GM23338 (cell line): Measurements from ENCODE around the gene S1PR2. TPM values are rescaled to one million over a fixed set of nuclear protein-coding genes. Genes with fewer than 3 reads are reported as not detected.

Experiments
- ATAC-seq: fragments of 200-7000 bp; cut with Tn5 transposase; 3 replicates; pipeline ENCODE4 v1.9.1; 2020
- DNase-seq: peaks from one replicate; pipeline ENCODE4 v3.0.0-alpha.2; 2015; ENCODE audit warnings: low spot score
- H2AFZ ChIP-seq: fragments of 200-600 bp; sonication (generic); 2 replicates; pipeline ENCODE4 v1.8.0; 2016; ENCODE audit warnings: antibody characterized with exemption, mild to moderate bottlenecking, moderate library complexity
- H3F3A ChIP-seq: fragments of 200-600 bp; sonication (generic); replicated peaks from 2 replicates; pipeline ENCODE4 v1.8.0; 2017; ENCODE audit warnings: antibody characterized with exemption, mixed run types, low read depth
- H3K27ac ChIP-seq: fragments of 200-600 bp; sonication (generic); 2 replicates; pipeline ENCODE4 v1.6.1; 2016; ENCODE audit warnings: low read depth
- H3K27me3 ChIP-seq: fragments of 200-600 bp; sonication (generic); 2 replicates; pipeline ENCODE4 v1.8.0; 2016; ENCODE audit warnings: mild to moderate bottlenecking, mixed run types, moderate library complexity; ENCODE audit not compliant: insufficient read depth
- H3K36me3 ChIP-seq: fragments of 200-600 bp; sonication (generic); 2 replicates; pipeline ENCODE4 v1.8.0; 2016; ENCODE audit warnings: mild to moderate bottlenecking; ENCODE audit not compliant: insufficient read depth
- H3K4me1 ChIP-seq: fragments of 200-600 bp; sonication (generic); 2 replicates; pipeline ENCODE4 v1.8.0; 2016; ENCODE audit warnings: mild to moderate bottlenecking, moderate library complexity; ENCODE audit not compliant: insufficient read depth
- H3K4me2 ChIP-seq: fragments of 200-600 bp; sonication (generic); 2 replicates; pipeline ENCODE4 v1.7.1; 2017; ENCODE audit warnings: mixed run types
- H3K4me3 ChIP-seq: fragments of 200-600 bp; sonication (generic); 2 replicates; pipeline ENCODE4 v1.6.1; 2016; ENCODE audit warnings: mixed run types
- H3K79me2 ChIP-seq: fragments of 200-600 bp; sonication (generic); replicated peaks from 2 replicates; pipeline ENCODE4 v1.8.0; 2017; ENCODE audit warnings: mild to moderate bottlenecking; ENCODE audit not compliant: insufficient read depth
- H3K9me2 ChIP-seq: fragments of 200-600 bp; sonication (generic); 2 replicates; pipeline ENCODE4 v1.8.0; 2017; ENCODE audit not compliant: insufficient read depth
- H4K20me1 ChIP-seq: fragments of 200-600 bp; sonication (generic); replicated peaks from 2 replicates; pipeline ENCODE4 v1.8.0; 2017; ENCODE audit warnings: mild to moderate bottlenecking; ENCODE audit not compliant: insufficient read depth
- H3K27ac Mint-ChIP-seq: 2 replicates; pipeline ENCODE4 v1.8.0; 2020; ENCODE audit warnings: inconsistent platforms, mild to moderate bottlenecking, moderate library complexity, mixed read lengths
- H3K27me3 Mint-ChIP-seq: 3 replicates; pipeline ENCODE4 v1.8.0; 2022; ENCODE audit warnings: low read depth, mild to moderate bottlenecking, moderate library complexity, mixed read lengths, inconsistent platforms; ENCODE audit not compliant: insufficient read depth, poor library complexity
- H3K36me3 Mint-ChIP-seq: 3 replicates; pipeline ENCODE4 v1.8.0; 2021; ENCODE audit warnings: low read depth, mild to moderate bottlenecking, inconsistent platforms, moderate library complexity, mixed read lengths
- H3K4me1 Mint-ChIP-seq: 3 replicates; pipeline ENCODE4 v1.8.0; 2020; ENCODE audit warnings: mild to moderate bottlenecking, inconsistent platforms, mixed read lengths
- H3K4me3 Mint-ChIP-seq: 3 replicates; pipeline ENCODE4 v1.8.0; 2021; ENCODE audit warnings: moderate library complexity, mild to moderate bottlenecking, inconsistent platforms, mixed read lengths
- H3K9me3 Mint-ChIP-seq: 3 replicates; pipeline ENCODE4 v1.8.0; 2020; ENCODE audit warnings: moderate library complexity, mild to moderate bottlenecking, inconsistent platforms, mixed read lengths
- CTCF ChIP-seq, 2 experiments: fragments of 200-600 bp in 1 of 2; sonication (generic) in 1 of 2; conservative IDR thresholded peaks; 2 replicates each; pipeline versions ENCODE4 v1.5.1 to v1.6.1; 2016 to 2017; ENCODE audit warnings: antibody characterized with exemption in 2 of 2, low read depth in 2 of 2, mild to moderate bottlenecking in 2 of 2, moderate library complexity in 1 of 2
- EZH2phosphoT487 ChIP-seq: fragments of 200-600 bp; sonication (generic); IDR thresholded peaks from one replicate; pipeline ENCODE4 v1.8.1; 2018; ENCODE audit warnings: antibody characterized with exemption; ENCODE audit not compliant: unreplicated experiment
- NANOG ChIP-seq: IDR thresholded peaks from 2 replicates; pipeline ENCODE4 v1.6.1; 2016; ENCODE audit warnings: antibody characterized with exemption, borderline replicate concordance
- ZNF331 ChIP-seq: fragments of 250-450 bp; sonication (Bioruptor Pico); IDR thresholded peaks from 2 replicates; pipeline ENCODE4 v1.5.0; 2020; ENCODE audit warnings: low read depth, mild to moderate bottlenecking, moderate library complexity
- polyA plus RNA-seq: library from polyadenylated mRNA; unstranded; fragments of >200 nt; fragmentation: Nextera tagmentation; extraction: Ambion mirVana; gene quantifications from 2 replicates; pipeline ENCODE4 v1.2.1, GENCODE V29; 2016
- total RNA-seq: library from RNA; depleted of rRNA; stranded (reverse); fragments of >200 nt; shearing (Covaris generic); gene quantifications from 2 replicates; pipeline ENCODE4 v1.2.3, GENCODE V29; 2014
- TF ChIP-seq, protein P1 (sequence below): IDR thresholded peaks from one replicate; pipeline ENCODE4 v1.6.1; 2018; ENCODE audit warnings: antibody characterized with exemption; ENCODE audit not compliant: unreplicated experiment
- TF ChIP-seq, protein P2 (sequence below): fragments of 250-450 bp; sonication (Bioruptor Pico); IDR thresholded peaks from 2 replicates; pipeline ENCODE4 v1.5.0; 2020; ENCODE audit warnings: mild to moderate bottlenecking, moderate library complexity

The S1PR2 gene
- total and polyA plus RNA-seq, 2 experiments from 2014 or later = 9.2 to 13.9 TPM

DNA sequence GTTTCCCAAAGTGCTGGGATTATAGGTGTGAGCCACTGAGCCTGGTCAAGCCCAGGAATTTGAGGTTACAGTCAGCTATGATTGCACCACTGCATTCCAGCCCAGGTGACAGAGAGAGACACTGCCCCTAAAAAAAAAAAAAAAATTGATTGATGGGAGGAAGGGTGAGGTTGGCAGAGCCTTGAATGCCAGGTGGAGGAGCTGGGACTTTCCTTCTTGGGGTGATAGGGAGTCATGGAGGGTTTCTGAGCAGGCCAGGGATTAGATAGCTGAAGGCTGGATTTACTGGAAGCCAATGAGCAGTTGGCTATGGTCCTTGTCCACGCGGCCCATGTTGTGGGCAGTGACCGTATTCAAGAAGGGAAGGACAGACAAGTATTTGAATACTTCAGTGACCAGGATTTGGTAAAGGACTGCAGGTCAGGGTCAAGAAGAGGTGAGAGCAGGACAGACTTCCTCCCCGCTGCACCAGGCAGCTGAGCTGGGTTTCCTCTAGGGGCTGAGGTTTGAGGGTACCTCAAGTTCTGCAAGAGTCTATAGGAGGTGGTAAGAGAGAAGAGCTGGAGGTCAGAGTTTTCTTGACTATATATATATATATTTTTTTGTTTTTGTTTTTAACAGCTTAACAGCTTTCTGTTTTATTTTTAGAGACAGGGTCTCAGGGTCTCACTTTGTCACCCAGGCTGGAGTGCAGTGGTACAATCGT is 48.8 kb upstream of the S1PR2 start (continued):
- TF ChIP-seq EZH2phosphoT487 = no peak
- TF ChIP-seq ZNF331 (CRISPR knock-in tag) = no peak
- no peak for TF ChIP-seq CTCF (conservative IDR thresholded peaks at IDR 0.05; ENCODE audit: low read depth in 2 of 2)
- TF ChIP-seq, protein P1, sequence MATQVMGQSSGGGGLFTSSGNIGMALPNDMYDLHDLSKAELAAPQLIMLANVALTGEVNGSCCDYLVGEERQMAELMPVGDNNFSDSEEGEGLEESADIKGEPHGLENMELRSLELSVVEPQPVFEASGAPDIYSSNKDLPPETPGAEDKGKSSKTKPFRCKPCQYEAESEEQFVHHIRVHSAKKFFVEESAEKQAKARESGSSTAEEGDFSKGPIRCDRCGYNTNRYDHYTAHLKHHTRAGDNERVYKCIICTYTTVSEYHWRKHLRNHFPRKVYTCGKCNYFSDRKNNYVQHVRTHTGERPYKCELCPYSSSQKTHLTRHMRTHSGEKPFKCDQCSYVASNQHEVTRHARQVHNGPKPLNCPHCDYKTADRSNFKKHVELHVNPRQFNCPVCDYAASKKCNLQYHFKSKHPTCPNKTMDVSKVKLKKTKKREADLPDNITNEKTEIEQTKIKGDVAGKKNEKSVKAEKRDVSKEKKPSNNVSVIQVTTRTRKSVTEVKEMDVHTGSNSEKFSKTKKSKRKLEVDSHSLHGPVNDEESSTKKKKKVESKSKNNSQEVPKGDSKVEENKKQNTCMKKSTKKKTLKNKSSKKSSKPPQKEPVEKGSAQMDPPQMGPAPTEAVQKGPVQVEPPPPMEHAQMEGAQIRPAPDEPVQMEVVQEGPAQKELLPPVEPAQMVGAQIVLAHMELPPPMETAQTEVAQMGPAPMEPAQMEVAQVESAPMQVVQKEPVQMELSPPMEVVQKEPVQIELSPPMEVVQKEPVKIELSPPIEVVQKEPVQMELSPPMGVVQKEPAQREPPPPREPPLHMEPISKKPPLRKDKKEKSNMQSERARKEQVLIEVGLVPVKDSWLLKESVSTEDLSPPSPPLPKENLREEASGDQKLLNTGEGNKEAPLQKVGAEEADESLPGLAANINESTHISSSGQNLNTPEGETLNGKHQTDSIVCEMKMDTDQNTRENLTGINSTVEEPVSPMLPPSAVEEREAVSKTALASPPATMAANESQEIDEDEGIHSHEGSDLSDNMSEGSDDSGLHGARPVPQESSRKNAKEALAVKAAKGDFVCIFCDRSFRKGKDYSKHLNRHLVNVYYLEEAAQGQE = no peak

DNA sequence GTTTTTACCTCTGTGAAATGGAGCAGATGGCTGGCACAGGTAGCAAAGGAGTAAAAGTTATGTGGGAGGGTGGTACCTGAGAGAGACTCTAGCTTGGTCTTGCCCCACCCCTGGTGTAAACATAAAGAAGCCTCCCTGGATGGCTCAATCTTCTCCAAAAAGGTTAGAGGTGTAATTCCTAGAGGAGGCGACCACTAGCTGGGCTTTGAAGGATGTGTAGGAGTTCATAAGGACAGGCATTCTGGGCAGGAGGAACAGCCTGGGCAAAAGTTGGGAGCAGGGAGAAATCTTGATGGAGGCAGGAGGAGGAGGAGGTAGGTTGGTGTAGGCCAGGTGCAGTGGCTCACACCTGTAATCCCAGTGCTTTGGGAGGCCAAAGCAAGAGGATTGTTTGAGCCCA is 47.8 kb upstream of the S1PR2 start:
- H3K27ac ChIP-seq = no peak overlapping the region
- no peaks in the 10 kb centered on the region for H3F3A ChIP-seq
- ATAC-seq (no peak), DNase-seq (no peak)
- Mint-ChIP-seq H3K4me3 (no peak overlapping the region), H3K4me1 (0 out of 3 replicates have a peak, but pooled peaks cover 4% of the 10 kb centered on the region), H3K9me3 (no peaks in the 10 kb centered on the region), H3K36me3 (peaks cover 4% of the 10 kb centered on the region; the same call in 1 of the 3 replicates), H3K27me3 (peaks cover 5% of the 10 kb centered on the region), H3K27ac (no peak overlapping the region)
- no peaks in the 10 kb centered on the region for H3K36me3 ChIP-seq
- H3K79me2 ChIP-seq = no peaks in the 10 kb centered on the region
- H3K9me2 ChIP-seq = no peaks in the 10 kb centered on the region
- H3K4me2 ChIP-seq = no peak overlapping the region
- H2AFZ ChIP-seq = no peak overlapping the region
- H4K20me1 ChIP-seq = peaks cover 6% of the 10 kb centered on the region; the same call in 1 of the 2 replicates
- H3K4me3 ChIP-seq = no peak overlapping the region
- no peaks in the 10 kb centered on the region for H3K27me3 ChIP-seq
- no peaks in the 10 kb centered on the region for H3K4me1 ChIP-seq
- TF ChIP-seq, protein P2, sequence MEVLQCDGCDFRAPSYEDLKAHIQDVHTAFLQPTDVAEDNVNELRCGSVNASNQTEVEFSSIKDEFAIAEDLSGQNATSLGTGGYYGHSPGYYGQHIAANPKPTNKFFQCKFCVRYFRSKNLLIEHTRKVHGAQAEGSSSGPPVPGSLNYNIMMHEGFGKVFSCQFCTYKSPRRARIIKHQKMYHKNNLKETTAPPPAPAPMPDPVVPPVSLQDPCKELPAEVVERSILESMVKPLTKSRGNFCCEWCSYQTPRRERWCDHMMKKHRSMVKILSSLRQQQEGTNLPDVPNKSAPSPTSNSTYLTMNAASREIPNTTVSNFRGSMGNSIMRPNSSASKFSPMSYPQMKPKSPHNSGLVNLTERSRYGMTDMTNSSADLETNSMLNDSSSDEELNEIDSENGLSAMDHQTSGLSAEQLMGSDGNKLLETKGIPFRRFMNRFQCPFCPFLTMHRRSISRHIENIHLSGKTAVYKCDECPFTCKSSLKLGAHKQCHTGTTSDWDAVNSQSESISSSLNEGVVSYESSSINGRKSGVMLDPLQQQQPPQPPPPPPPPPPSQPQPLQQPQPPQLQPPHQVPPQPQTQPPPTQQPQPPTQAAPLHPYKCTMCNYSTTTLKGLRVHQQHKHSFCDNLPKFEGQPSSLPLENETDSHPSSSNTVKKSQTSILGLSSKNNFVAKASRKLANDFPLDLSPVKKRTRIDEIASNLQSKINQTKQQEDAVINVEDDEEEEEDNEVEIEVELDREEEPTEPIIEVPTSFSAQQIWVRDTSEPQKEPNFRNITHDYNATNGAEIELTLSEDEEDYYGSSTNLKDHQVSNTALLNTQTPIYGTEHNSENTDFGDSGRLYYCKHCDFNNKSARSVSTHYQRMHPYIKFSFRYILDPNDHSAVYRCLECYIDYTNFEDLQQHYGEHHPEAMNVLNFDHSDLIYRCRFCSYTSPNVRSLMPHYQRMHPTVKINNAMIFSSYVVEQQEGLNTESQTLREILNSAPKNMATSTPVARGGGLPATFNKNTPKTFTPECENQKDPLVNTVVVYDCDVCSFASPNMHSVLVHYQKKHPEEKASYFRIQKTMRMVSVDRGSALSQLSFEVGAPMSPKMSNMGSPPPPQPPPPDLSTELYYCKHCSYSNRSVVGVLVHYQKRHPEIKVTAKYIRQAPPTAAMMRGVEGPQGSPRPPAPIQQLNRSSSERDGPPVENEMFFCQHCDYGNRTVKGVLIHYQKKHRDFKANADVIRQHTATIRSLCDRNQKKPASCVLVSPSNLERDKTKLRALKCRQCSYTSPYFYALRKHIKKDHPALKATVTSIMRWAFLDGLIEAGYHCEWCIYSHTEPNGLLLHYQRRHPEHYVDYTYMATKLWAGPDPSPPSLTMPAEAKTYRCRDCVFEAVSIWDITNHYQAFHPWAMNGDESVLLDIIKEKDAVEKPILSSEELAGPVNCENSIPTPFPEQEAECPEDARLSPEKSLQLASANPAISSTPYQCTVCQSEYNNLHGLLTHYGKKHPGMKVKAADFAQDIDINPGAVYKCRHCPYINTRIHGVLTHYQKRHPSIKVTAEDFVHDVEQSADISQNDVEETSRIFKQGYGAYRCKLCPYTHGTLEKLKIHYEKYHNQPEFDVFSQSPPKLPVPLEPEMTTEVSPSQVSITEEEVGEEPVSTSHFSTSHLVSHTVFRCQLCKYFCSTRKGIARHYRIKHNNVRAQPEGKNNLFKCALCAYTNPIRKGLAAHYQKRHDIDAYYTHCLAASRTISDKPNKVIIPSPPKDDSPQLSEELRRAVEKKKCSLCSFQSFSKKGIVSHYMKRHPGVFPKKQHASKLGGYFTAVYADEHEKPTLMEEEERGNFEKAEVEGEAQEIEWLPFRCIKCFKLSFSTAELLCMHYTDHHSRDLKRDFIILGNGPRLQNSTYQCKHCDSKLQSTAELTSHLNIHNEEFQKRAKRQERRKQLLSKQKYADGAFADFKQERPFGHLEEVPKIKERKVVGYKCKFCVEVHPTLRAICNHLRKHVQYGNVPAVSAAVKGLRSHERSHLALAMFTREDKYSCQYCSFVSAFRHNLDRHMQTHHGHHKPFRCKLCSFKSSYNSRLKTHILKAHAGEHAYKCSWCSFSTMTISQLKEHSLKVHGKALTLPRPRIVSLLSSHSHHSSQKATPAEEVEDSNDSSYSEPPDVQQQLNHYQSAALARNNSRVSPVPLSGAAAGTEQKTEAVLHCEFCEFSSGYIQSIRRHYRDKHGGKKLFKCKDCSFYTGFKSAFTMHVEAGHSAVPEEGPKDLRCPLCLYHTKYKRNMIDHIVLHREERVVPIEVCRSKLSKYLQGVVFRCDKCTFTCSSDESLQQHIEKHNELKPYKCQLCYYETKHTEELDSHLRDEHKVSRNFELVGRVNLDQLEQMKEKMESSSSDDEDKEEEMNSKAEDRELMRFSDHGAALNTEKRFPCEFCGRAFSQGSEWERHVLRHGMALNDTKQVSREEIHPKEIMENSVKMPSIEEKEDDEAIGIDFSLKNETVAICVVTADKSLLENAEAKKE = no peak
- TF ChIP-seq NANOG = no peak
- TF ChIP-seq ZNF331 (CRISPR knock-in tag) = no peak
- TF ChIP-seq, protein P1 = no peak
